Measurements from ENCODE around the gene RAD18.

Gene RAD18

DNA sequence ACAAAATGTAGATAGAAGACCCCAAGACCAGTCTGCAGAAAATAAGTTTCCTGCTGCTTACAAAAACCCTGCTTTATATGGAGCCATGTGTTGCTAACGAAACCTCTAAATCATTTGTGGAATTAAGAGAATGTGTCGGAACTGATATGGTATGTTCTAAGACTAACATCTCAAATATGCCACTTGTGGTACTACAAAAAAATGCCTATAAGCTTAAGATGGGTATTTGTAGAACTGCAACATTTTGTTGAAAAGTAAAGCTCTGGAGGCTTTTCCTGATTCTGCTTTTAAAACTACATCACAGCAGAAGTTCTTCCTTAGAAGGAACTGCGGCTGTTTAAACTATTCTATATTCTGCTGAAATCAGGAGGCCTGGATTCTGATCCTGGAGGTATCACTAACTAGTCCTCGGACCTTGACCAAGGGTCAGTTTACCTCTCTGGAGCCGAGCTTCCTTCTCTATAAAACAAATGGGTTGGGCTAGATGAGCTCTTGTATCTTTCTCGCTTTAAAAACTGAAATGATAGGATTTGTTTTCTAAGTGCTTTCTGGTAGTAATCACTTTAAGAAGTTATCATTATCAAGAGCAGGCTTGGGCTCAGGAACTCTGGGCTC is 74.9 kb downstream of the RAD18 start:
- no peak overlapping the region for H3K4me2 ChIP-seq (ENCODE audit: low read length)
- peaks cover 59% of the 10 kb centered on the region for H3K36me3 ChIP-seq (ENCODE audit: control insufficient read depth, low read length)
- no peaks in the 10 kb centered on the region for H4K20me1 ChIP-seq (ENCODE audit: control insufficient read depth, insufficient read depth, low read depth, low read length)
- H3K27ac ChIP-seq (ENCODE audit: low read depth, low read length) = no peak overlapping the region
- no peaks in the 10 kb centered on the region for H3K9me3 ChIP-seq (ENCODE audit: control insufficient read depth, insufficient read depth, low read length)
- H3K4me1 ChIP-seq (ENCODE audit: control insufficient read depth, low read length) = no peaks in the 10 kb centered on the region
- no peak for TF ChIP-seq EZH2phosphoT487 (IDR thresholded peaks at IDR 0.05; ENCODE audit: borderline replicate concordance, low read length)
- TF ChIP-seq, protein P1, sequence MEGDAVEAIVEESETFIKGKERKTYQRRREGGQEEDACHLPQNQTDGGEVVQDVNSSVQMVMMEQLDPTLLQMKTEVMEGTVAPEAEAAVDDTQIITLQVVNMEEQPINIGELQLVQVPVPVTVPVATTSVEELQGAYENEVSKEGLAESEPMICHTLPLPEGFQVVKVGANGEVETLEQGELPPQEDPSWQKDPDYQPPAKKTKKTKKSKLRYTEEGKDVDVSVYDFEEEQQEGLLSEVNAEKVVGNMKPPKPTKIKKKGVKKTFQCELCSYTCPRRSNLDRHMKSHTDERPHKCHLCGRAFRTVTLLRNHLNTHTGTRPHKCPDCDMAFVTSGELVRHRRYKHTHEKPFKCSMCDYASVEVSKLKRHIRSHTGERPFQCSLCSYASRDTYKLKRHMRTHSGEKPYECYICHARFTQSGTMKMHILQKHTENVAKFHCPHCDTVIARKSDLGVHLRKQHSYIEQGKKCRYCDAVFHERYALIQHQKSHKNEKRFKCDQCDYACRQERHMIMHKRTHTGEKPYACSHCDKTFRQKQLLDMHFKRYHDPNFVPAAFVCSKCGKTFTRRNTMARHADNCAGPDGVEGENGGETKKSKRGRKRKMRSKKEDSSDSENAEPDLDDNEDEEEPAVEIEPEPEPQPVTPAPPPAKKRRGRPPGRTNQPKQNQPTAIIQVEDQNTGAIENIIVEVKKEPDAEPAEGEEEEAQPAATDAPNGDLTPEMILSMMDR (IDR thresholded peaks at IDR 0.05; ENCODE audit: low read depth, low read length, poor library complexity, severe bottlenecking) = no peak
- no peak overlapping the region for H3K4me3 ChIP-seq (ENCODE audit: low read length)
- no peaks in the 10 kb centered on the region for H3K79me2 ChIP-seq (ENCODE audit: control insufficient read depth, low read length)
- H3K27me3 ChIP-seq (ENCODE audit: control insufficient read depth, low read length) = no peaks in the 10 kb centered on the region
- H3K9me2 ChIP-seq (replicated peaks; ENCODE audit: control insufficient read depth, low read length) = no peaks in the 10 kb centered on the region
- no peaks in the 10 kb centered on the region for H3F3A ChIP-seq (ENCODE audit: control insufficient read depth, insufficient read depth)

DNA sequence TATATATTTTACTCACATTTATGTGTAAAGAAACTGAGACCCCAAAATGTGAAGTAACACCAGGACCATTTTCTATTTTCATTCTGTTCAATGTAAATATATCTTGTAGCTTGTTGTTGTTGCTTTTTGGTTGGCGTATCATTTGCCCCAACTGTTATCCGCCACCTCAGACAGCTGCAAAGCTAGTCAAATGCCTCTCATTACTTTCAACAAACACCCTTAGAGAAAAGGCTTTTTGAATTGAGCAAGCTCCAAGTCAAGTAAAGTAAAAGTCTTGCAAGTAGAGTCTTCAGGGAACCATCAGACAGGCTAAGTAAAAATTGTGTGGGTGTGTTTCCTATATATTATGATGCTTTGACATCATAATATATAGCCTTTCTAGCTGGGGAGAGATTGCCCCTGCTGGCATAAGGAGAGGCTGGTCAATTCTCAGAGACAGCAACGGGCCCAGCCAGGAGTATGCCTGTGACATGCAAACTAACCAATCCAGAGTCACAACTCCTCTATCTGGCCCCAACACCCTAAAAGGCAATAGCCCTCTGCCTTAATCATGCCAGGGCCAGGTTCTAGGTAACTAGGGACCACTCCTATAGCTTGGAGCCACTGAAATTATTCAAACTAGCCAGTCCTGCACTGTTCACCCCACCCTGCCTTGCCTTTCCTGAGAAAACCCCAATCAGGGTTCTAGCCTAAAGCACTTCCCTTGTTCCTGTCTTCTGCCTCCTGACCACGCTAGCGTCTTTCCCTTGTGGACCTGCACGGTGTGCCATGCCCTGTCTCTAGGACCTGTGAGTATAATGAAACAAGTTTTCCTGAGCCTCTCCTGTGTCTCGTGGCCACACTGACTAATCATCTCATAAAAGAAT is 75.6 kb downstream of the RAD18 start:
- H3K9me3 ChIP-seq (ENCODE audit: control insufficient read depth, insufficient read depth, low read length) = no peaks in the 10 kb centered on the region
- H3K4me3 ChIP-seq (ENCODE audit: low read length) = no peak overlapping the region
- H3K4me2 ChIP-seq (ENCODE audit: low read length) = no peak overlapping the region
- H3K9me2 ChIP-seq (replicated peaks; ENCODE audit: control insufficient read depth, low read length) = no peaks in the 10 kb centered on the region
- TF ChIP-seq, protein P1 (IDR thresholded peaks at IDR 0.05; ENCODE audit: low read depth, low read length, poor library complexity, severe bottlenecking) = no peak
- no peak for TF ChIP-seq EZH2phosphoT487 (IDR thresholded peaks at IDR 0.05; ENCODE audit: borderline replicate concordance, low read length)
- H3K27ac ChIP-seq (ENCODE audit: low read depth, low read length) = no peak overlapping the region
- no peaks in the 10 kb centered on the region for H3K4me1 ChIP-seq (ENCODE audit: control insufficient read depth, low read length)
- H3K27me3 ChIP-seq (ENCODE audit: control insufficient read depth, low read length) = no peaks in the 10 kb centered on the region
- no peaks in the 10 kb centered on the region for H3F3A ChIP-seq (ENCODE audit: control insufficient read depth, insufficient read depth)
- H3K36me3 ChIP-seq (ENCODE audit: control insufficient read depth, low read length) = peaks cover 52% of the 10 kb centered on the region
- no peaks in the 10 kb centered on the region for H3K79me2 ChIP-seq (ENCODE audit: control insufficient read depth, low read length)
- no peaks in the 10 kb centered on the region for H4K20me1 ChIP-seq (ENCODE audit: control insufficient read depth, insufficient read depth, low read depth, low read length)

DNA sequence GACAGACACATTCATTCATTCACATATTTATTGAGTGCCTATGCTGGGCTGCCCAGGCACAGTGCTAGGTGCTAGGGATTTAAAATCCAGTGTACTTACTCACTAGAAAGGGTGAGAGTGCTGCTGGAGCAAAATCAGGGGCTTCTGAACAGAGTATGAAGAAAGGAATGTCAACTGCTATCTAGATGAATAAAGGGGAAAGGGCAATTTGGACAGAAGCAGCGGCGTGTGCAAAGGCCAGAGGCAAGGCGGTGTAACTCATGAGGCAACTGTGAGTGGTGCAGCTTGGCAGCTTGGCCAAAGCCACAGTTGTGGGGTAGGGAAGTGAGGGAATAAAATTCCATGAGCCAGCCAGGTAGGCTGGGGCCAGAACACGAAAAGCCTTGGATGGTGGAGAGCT is 76.7 kb downstream of the RAD18 start:
- H3K9me3 ChIP-seq (ENCODE audit: control insufficient read depth, insufficient read depth, low read length) = no peaks in the 10 kb centered on the region
- H3K36me3 ChIP-seq (ENCODE audit: control insufficient read depth, low read length) = peaks cover 51% of the 10 kb centered on the region
- no peak overlapping the region for H3K4me3 ChIP-seq (ENCODE audit: low read length)
- H3K27me3 ChIP-seq (ENCODE audit: control insufficient read depth, low read length) = no peaks in the 10 kb centered on the region
- no peak overlapping the region for H3K27ac ChIP-seq (ENCODE audit: low read depth, low read length)
- H3K4me2 ChIP-seq (ENCODE audit: low read length) = no peak overlapping the region
- no peaks in the 10 kb centered on the region for H3K79me2 ChIP-seq (ENCODE audit: control insufficient read depth, low read length)
- no peaks in the 10 kb centered on the region for H4K20me1 ChIP-seq (ENCODE audit: control insufficient read depth, insufficient read depth, low read depth, low read length)
- no peaks in the 10 kb centered on the region for H3F3A ChIP-seq (ENCODE audit: control insufficient read depth, insufficient read depth)
- TF ChIP-seq EZH2phosphoT487 (IDR thresholded peaks at IDR 0.05; ENCODE audit: borderline replicate concordance, low read length) = no peak
- no peaks in the 10 kb centered on the region for H3K4me1 ChIP-seq (ENCODE audit: control insufficient read depth, low read length)
- H3K9me2 ChIP-seq (replicated peaks; ENCODE audit: control insufficient read depth, low read length) = no peaks in the 10 kb centered on the region
